ENCODE measurements around the gene CHST14.

The CHST14 gene

DNA sequence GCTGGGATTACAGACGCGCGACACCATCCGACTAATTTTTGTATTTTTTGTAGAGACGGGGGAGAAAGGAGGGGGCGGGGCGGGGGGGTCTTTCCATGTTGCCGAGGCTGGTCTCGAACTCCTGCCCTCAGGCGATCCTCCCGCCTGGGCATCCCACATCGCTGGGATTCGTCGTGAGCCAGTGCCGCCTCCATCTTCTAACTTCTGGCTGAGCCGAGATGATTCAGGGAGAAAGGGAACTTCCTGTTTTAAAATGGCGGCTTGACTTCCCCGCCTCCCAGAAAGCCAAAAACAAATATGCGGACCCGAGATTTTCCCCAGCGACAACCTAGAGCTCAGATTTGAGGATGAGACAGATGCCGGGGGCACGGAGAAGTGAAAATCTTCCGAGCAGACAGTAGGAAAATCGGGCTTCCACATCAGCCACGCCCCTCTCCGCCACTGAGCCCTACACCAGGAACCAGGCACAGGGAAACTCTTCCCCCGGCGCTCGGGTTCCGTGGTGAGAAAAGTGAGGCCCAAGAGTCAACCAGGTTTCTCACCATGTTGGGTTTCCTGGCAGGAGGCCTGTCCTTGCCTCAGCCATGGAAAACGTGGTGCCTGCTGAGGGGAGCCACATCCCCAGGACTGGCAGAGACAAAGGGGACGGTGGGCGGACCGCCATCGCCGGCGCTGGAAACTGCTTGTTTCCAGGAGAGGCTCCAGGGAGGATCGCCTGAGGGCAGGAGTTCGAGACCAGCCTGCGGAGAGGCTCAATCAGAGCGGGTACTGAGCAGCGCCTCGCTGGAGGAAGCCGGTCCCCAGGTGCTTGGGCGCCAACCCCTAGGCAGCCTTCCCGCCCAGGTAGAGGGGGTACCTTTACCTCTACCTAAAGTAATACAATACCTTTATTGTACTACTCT, 18.7 kb downstream of the CHST14 start:
- H3K27me3 ChIP-seq (replicated peaks in 2 of 5; ENCODE audit: control insufficient read depth in 4 of 5, insufficient read depth in 5 of 5, low read length in 4 of 5) = no peaks in the 10 kb centered on the region
- no peak for DNase-seq
- CTCF ChIA-PET = no interaction called here
- WGBS (ENCODE audit: insufficient coverage) = 94% methylated on average over 39 of the region's 47 CpGs
- H3K27ac ChIP-seq (ENCODE audit: insufficient read depth in 1 of 2, low read depth in 1 of 2, low read length in 2 of 2, poor library complexity in 1 of 2, severe bottlenecking in 2 of 2) = no peak overlapping the region
- POLR2A ChIA-PET = no interaction called here
- H3K4me3 ChIP-seq (ENCODE audit: control insufficient read depth in 1 of 7, extremely low read depth in 1 of 7, insufficient read depth in 4 of 7, low read depth in 2 of 7, low read length in 6 of 7) = no peak overlapping the region
- peaks cover 0 to 4% (median under 1%) of the 10 kb centered on the region in 4 experiments for H3K4me1 ChIP-seq (ENCODE audit: control extremely low read depth in 1 of 4, control insufficient read depth in 4 of 4, insufficient read depth in 4 of 4, low read length in 3 of 4)
- no peaks in the 10 kb centered on the region for H3K9me3 ChIP-seq (ENCODE audit: control extremely low read depth in 1 of 5, control insufficient read depth in 4 of 5, insufficient read depth in 2 of 5, low read depth in 1 of 5, low read length in 4 of 5)
- no peaks in the 10 kb centered on the region for H3K36me3 ChIP-seq (ENCODE audit: control insufficient read depth in 4 of 4, insufficient read depth in 4 of 4, low read length in 3 of 4)

- ChIA-PET CTCF (no interaction called here), POLR2A (no interaction called here)
- Histone ChIP-seq H3K27ac (ENCODE audit: insufficient read depth in 1 of 2, low read depth in 1 of 2, low read length in 2 of 2, poor library complexity in 1 of 2, severe bottlenecking in 2 of 2) (no peak overlapping the region), H3K9me3 (ENCODE audit: control extremely low read depth in 1 of 5, control insufficient read depth in 4 of 5, insufficient read depth in 2 of 5, low read depth in 1 of 5, low read length in 4 of 5) (no peaks in the 10 kb centered on the region), H3K4me1 (ENCODE audit: control extremely low read depth in 1 of 4, control insufficient read depth in 4 of 4, insufficient read depth in 4 of 4, low read length in 3 of 4) (peaks cover 0 to 4% (median under 1%) of the 10 kb centered on the region in 4 experiments), H3K36me3 (ENCODE audit: control insufficient read depth in 4 of 4, insufficient read depth in 4 of 4, low read length in 3 of 4) (no peaks in the 10 kb centered on the region), H3K27me3 (replicated peaks in 2 of 5; ENCODE audit: control insufficient read depth in 4 of 5, insufficient read depth in 5 of 5, low read length in 4 of 5) (no peaks in the 10 kb centered on the region), H3K4me3 (ENCODE audit: control insufficient read depth in 1 of 7, extremely low read depth in 1 of 7, insufficient read depth in 4 of 7, low read depth in 2 of 7, low read length in 6 of 7) (no peak overlapping the region)
- DNase-seq = peak in 2 of 3 donors; percentile 46 to 65
- 87% methylated on average over 6 of the region's 8 CpGs for WGBS (ENCODE audit: insufficient coverage)
These were observed 22.5 kb downstream of the CHST14 start for GRCh38 chr15:40493089-40493840.

DNA sequence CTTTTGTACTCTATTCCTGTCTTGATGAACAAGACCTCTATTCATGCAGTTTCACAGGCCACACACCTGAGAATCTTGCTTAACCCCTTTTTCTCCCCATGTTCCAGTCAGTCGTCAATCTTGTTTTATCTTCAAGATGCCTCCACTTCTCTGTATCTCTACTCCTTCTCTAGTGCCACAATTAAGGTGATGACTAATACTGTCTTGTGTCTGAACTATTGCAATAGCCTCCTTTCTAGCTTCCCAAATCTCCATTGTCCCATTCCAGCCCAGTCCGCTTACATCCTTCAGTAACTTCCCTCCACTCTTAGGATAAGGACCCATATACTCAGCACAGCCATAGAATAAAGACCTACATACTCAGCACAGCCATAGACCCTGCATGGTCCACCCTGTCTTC, 24.7 kb downstream of the CHST14 start:
- Histone ChIP-seq H3K4me1 (ENCODE audit: control extremely low read depth in 1 of 4, control insufficient read depth in 4 of 4, insufficient read depth in 4 of 4, low read length in 3 of 4) (peaks cover 0 to 4% (median under 1%) of the 10 kb centered on the region in 4 experiments), H3K27me3 (replicated peaks in 2 of 5; ENCODE audit: control insufficient read depth in 4 of 5, insufficient read depth in 5 of 5, low read length in 4 of 5) (no peaks in the 10 kb centered on the region), H3K36me3 (ENCODE audit: control insufficient read depth in 4 of 4, insufficient read depth in 4 of 4, low read length in 3 of 4) (no peaks in the 10 kb centered on the region), H3K4me3 (ENCODE audit: control insufficient read depth in 1 of 7, extremely low read depth in 1 of 7, insufficient read depth in 4 of 7, low read depth in 2 of 7, low read length in 6 of 7) (no peak overlapping the region), H3K27ac (ENCODE audit: insufficient read depth in 1 of 2, low read depth in 1 of 2, low read length in 2 of 2, poor library complexity in 1 of 2, severe bottlenecking in 2 of 2) (no peak overlapping the region), H3K9me3 (ENCODE audit: control extremely low read depth in 1 of 5, control insufficient read depth in 4 of 5, insufficient read depth in 2 of 5, low read depth in 1 of 5, low read length in 4 of 5) (no peaks in the 10 kb centered on the region)
- no peak for DNase-seq
- ChIA-PET CTCF (interaction anchor here (1.4 kb wide), 1 partner anchor 11 kb away, joined by 3 read pairs; no protein-coding TSS in a partner anchor), POLR2A (no interaction called here)
- WGBS (ENCODE audit: insufficient coverage) = 100% methylated on average over 2 of the region's 2 CpGs

DNA sequence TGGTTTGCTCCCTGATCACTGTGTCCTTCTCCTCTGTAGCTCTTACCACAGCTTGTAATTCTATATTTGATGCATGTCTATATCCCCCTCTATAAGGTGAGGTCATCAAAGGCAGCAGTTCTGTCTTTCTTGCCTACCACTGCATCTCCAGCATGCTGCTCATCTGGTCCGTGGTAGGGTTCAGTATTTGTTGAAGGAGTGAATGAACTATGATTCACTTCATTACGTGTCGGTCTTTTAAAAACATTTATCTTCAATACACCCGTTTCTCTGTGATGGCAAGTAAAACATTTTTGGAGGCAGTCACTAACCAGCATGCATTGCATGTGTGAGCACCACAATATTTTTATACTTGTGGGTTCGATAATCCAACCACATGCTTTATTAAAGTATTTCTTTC, 27.6 kb downstream of the CHST14 start:
- DNase-seq = no peak
- Histone ChIP-seq H3K36me3 (ENCODE audit: control insufficient read depth in 4 of 4, insufficient read depth in 4 of 4, low read length in 3 of 4) (no peaks in the 10 kb centered on the region), H3K4me3 (ENCODE audit: control insufficient read depth in 1 of 7, extremely low read depth in 1 of 7, insufficient read depth in 4 of 7, low read depth in 2 of 7, low read length in 6 of 7) (no peak overlapping the region), H3K27me3 (replicated peaks in 2 of 5; ENCODE audit: control insufficient read depth in 4 of 5, insufficient read depth in 5 of 5, low read length in 4 of 5) (no peaks in the 10 kb centered on the region), H3K9me3 (ENCODE audit: control extremely low read depth in 1 of 5, control insufficient read depth in 4 of 5, insufficient read depth in 2 of 5, low read depth in 1 of 5, low read length in 4 of 5) (no peaks in the 10 kb centered on the region), H3K4me1 (ENCODE audit: control extremely low read depth in 1 of 4, control insufficient read depth in 4 of 4, insufficient read depth in 4 of 4, low read length in 3 of 4) (peaks cover 0 to 2% (median under 1%) of the 10 kb centered on the region in 4 experiments), H3K27ac (ENCODE audit: insufficient read depth in 1 of 2, low read depth in 1 of 2, low read length in 2 of 2, poor library complexity in 1 of 2, severe bottlenecking in 2 of 2) (no peak overlapping the region)
- 100% methylated on average over 1 of the region's 5 CpGs for WGBS (ENCODE audit: insufficient coverage)
- ChIA-PET POLR2A (no interaction called here), CTCF (interaction anchor here (1.6 kb wide), 1 partner anchor 9 kb away, joined by 10 read pairs; no protein-coding TSS in a partner anchor)

DNA sequence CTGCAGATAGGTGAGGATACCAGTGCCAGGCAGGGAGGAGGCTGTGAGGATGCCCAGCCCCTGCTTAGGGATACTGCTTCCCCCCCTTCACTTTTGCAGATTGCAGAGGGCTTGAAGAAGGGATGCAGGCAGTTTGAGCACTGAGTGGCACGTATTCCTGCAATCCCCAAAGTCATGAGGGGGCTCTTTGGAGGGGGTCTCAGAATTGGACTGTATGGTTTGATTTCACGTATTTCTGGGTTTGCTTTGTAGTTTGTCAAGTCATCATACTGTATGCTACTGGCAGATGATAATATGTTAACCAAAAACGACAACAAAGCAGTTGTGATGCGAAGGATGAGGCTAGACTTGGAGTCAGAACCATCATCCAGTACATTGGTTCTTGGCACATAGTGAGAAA, 28.1 kb downstream of the CHST14 start:
- no peaks in the 10 kb centered on the region for H3K27me3 ChIP-seq (replicated peaks in 2 of 5; ENCODE audit: control insufficient read depth in 4 of 5, insufficient read depth in 5 of 5, low read length in 4 of 5)
- ChIA-PET POLR2A (no interaction called here), CTCF (no interaction called here)
- H3K27ac ChIP-seq (ENCODE audit: insufficient read depth in 1 of 2, low read depth in 1 of 2, low read length in 2 of 2, poor library complexity in 1 of 2, severe bottlenecking in 2 of 2) = no peak overlapping the region
- H3K4me3 ChIP-seq (ENCODE audit: control insufficient read depth in 1 of 7, extremely low read depth in 1 of 7, insufficient read depth in 4 of 7, low read depth in 2 of 7, low read length in 6 of 7) = no peak overlapping the region
- no peak for DNase-seq
- no peaks in the 10 kb centered on the region for H3K36me3 ChIP-seq (ENCODE audit: control insufficient read depth in 4 of 4, insufficient read depth in 4 of 4, low read length in 3 of 4)
- no peaks in the 10 kb centered on the region for H3K9me3 ChIP-seq (ENCODE audit: control extremely low read depth in 1 of 5, control insufficient read depth in 4 of 5, insufficient read depth in 2 of 5, low read depth in 1 of 5, low read length in 4 of 5)
- no peaks in the 10 kb centered on the region for H3K4me1 ChIP-seq (ENCODE audit: control extremely low read depth in 1 of 4, control insufficient read depth in 4 of 4, insufficient read depth in 4 of 4, low read length in 3 of 4)
- 86% methylated on average over 3 of the region's 4 CpGs for WGBS (ENCODE audit: insufficient coverage)

DNA sequence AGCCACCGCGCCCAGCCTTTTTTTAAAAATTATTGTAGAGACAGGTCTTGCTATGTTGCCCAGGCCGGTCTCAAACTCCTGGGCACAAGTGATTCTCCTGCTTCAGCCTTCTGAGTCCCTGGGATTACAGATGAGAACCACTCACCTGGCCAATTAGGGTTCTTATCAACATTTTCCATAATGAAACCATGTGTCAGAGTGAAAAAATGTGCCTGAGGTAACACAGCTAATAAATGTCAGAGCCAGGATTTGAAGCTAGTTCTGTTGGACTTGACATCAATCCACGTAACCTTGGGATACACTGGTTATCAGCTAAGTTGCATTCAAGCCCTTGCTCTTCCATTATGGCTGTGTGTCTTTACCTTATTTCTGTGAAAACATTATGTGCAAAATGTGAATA, 29.1 kb downstream of the CHST14 start:
- DNase-seq = no peak
- Histone ChIP-seq H3K4me3 (ENCODE audit: control insufficient read depth in 1 of 7, extremely low read depth in 1 of 7, insufficient read depth in 4 of 7, low read depth in 2 of 7, low read length in 6 of 7) (no peak overlapping the region), H3K36me3 (ENCODE audit: control insufficient read depth in 4 of 4, insufficient read depth in 4 of 4, low read length in 3 of 4) (no peaks in the 10 kb centered on the region), H3K9me3 (ENCODE audit: control extremely low read depth in 1 of 5, control insufficient read depth in 4 of 5, insufficient read depth in 2 of 5, low read depth in 1 of 5, low read length in 4 of 5) (no peaks in the 10 kb centered on the region), H3K27me3 (replicated peaks in 2 of 5; ENCODE audit: control insufficient read depth in 4 of 5, insufficient read depth in 5 of 5, low read length in 4 of 5) (no peaks in the 10 kb centered on the region), H3K4me1 (ENCODE audit: control extremely low read depth in 1 of 4, control insufficient read depth in 4 of 4, insufficient read depth in 4 of 4, low read length in 3 of 4) (no peaks in the 10 kb centered on the region), H3K27ac (ENCODE audit: insufficient read depth in 1 of 2, low read depth in 1 of 2, low read length in 2 of 2, poor library complexity in 1 of 2, severe bottlenecking in 2 of 2) (no peak overlapping the region)
- ChIA-PET CTCF (no interaction called here), POLR2A (no interaction called here)
- WGBS (ENCODE audit: insufficient coverage) = 100% methylated on average over 2 of the region's 4 CpGs
